Naive B cell (primary cell): ENCODE measurements around the gene DUSP15. TPM values are rescaled to one million over a fixed set of nuclear protein-coding genes. Genes with fewer than 3 reads are reported as not detected.
A peak's percentile ranks its signal among the peaks of the same experiment; 100 is the strongest.

Experiments used
- ATAC-seq, 2 donors: fragments of 150-1000 bp; cut with Tn5 transposase; 2 replicates each; pipeline ENCODE4 v1.10.0; 2021; ENCODE audit warnings: low read depth in 2 of 2, mild to moderate bottlenecking in 2 of 2, moderate library complexity in 2 of 2
- DNase-seq: peaks from one replicate; pipeline ENCODE4 v3.0.0; 2022
- H3K27ac Mint-ChIP-seq, 6 donors: one replicate each; pipeline ENCODE4 v1.8.0; 2020 to 2022; ENCODE audit warnings: mild to moderate bottlenecking in 6 of 6, mixed read lengths in 6 of 6, moderate library complexity in 5 of 6, inconsistent platforms in 2 of 6
- H3K27me3 Mint-ChIP-seq, 3 donors: one replicate each; pipeline ENCODE4 v1.8.0; 2021 to 2022; ENCODE audit warnings: mixed read lengths in 3 of 3, mild to moderate bottlenecking in 1 of 3
- H3K36me3 Mint-ChIP-seq, 2 donors: one replicate each; pipeline ENCODE4 v1.8.0; 2020 to 2022; ENCODE audit warnings: mixed read lengths in 2 of 2, inconsistent platforms in 1 of 2, mild to moderate bottlenecking in 1 of 2
- H3K4me1 Mint-ChIP-seq, 3 donors: one replicate each; pipeline ENCODE4 v1.8.0; 2020 to 2022; ENCODE audit warnings: mixed read lengths in 3 of 3, inconsistent platforms in 1 of 3, mild to moderate bottlenecking in 1 of 3, moderate library complexity in 1 of 3
- H3K4me3 Mint-ChIP-seq, 8 donors: one replicate each; pipeline ENCODE4 v1.8.0; 2020 to 2022; ENCODE audit warnings: mild to moderate bottlenecking in 8 of 8, mixed read lengths in 8 of 8, moderate library complexity in 8 of 8, inconsistent platforms in 2 of 8
- H3K9me3 Mint-ChIP-seq, 7 donors: one replicate each; pipeline ENCODE4 v1.8.0; 2020 to 2022; ENCODE audit warnings: mixed read lengths in 7 of 7, mild to moderate bottlenecking in 5 of 7, inconsistent platforms in 2 of 7, moderate library complexity in 1 of 7
- polyA plus RNA-seq, 6 donors: library from polyadenylated mRNA; unstranded; fragments of 300-500 nt; fragmentation: Illumina TruSeq; gene quantifications; one replicate each; pipeline ENCODE4 v1.2.3, GENCODE V29; 2021; ENCODE audit warnings: low read depth in 6 of 6

The DUSP15 gene
- polyA plus RNA-seq, 6 donors from 2014 or later = 1.7 TPM; not detected in 5

DNA sequence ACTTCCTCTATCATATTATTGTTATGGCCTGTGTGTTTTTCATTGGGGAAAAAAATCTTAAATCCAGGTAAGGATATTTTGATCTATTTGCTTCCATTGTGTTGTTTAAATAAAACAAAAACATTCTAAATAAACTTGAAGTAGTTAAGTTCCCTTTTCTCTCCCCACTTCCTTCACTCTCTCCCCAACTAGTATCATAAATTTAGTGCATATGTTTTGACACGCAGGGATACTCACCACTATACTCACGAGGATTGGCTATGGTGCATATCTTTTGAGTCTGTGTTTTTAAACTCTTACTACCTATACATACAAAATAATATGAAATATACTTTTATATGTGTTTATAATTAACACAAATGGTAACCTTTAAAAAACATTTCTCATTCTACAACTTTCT, 5.3 kb upstream of the DUSP15 start:
- Mint-ChIP-seq H3K9me3 (no peaks in the 10 kb centered on the region), H3K4me3 (peak overlapping the region in 1 of 8 donors; percentile 3), H3K36me3 (no peaks in the 10 kb centered on the region), H3K27me3 (peaks cover 8 to 22% (median 17%) of the 10 kb centered on the region in 3 donors), H3K27ac (no peak overlapping the region), H3K4me1 (peaks cover 12 to 24% (median 23%) of the 10 kb centered on the region in 3 donors)
- no peak for DNase-seq
- ATAC-seq = no peak

DNA sequence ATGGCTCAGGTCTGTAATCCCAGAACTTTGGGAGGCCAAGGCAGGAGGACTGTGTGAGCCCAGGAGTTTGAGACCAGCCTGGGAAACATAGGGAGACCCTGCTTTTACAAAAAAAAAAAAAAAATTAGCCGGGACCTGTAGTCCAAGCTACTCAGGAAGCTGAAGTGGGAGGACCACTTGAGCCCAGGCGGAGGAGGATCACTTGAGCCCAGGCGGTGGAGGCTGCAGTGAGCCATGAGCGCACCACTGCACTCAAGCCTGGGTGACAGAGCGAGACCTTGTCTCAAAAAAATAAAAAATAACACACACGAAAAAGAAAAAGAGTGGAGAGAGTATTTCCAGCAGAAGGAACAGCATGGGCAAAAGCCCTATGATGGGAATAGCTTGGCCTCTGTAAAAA, 2.1 kb upstream of the DUSP15 start:
- Mint-ChIP-seq H3K4me1 (peaks cover 23 to 29% (median 26%) of the 10 kb centered on the region in 3 donors), H3K27ac (no peak overlapping the region), H3K9me3 (no peaks in the 10 kb centered on the region), H3K36me3 (peaks cover 0 to 10% of the 10 kb centered on the region in 2 donors), H3K27me3 (peaks cover 12 to 41% (median 33%) of the 10 kb centered on the region in 3 donors), H3K4me3 (no peak overlapping the region)
- DNase-seq (no peak), ATAC-seq (no peak)

GRCh38 chr20:31871618-31871954, 1.3 kb upstream of the DUSP15 start:
- peaks cover 23 to 29% (median 26%) of the 10 kb centered on the region in 3 donors for H3K4me1 Mint-ChIP-seq
- H3K36me3 Mint-ChIP-seq = peaks cover 0 to 10% of the 10 kb centered on the region in 2 donors
- ATAC-seq (no peak), DNase-seq (no peak)
- peaks cover 12 to 41% (median 33%) of the 10 kb centered on the region in 3 donors for H3K27me3 Mint-ChIP-seq
- H3K27ac Mint-ChIP-seq = peak overlapping the region in 1 of 6 donors; percentile 24
- peak overlapping the region in 5 of 8 donors; percentile 83 to 94 (median 89) for H3K4me3 Mint-ChIP-seq
- H3K9me3 Mint-ChIP-seq = no peaks in the 10 kb centered on the region

DNA sequence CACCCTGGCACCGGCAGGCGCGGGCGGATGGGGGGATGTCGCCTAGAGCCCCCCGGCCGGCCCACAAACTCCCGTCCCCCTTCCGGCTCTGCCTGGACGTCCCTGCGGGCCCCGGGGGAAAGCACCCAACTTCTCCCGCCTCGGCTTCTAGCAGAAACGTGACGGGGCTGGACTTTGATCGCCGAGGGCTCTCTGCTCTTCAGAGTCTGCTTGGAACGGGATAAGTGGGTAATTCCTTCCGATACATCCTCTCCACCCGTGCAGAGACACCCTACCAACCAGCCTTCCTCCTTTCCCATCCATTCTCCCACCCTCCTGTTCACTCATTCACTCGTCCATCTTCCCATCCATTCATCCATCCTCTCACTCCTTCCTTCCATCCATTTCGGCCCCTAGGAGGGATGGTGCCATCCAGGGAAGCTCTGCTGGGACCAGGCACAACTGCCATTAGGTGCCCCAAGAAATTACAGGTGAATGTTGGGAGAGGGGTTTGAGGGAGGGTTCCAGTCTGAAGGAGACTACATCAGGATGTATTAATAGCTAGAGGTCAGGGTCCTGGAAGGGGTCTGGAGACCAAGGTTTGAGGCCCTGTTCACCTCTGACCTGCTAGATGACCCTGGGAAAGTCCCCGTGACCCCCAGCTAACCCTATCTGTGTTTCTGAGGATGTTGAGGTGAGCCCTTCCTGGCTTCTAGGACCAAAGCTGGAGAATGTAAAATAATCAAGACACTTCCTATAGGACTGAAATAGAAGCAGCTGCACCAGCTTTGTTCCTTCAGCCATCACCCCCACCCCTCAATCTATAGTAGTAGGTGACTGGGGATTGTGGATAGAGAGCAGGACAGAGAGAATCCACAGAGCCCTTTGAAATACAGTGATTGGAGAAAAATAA, 645 bp upstream of the DUSP15 start:
- DNase-seq = no peak
- H3K27me3 Mint-ChIP-seq = peaks cover 12 to 41% (median 33%) of the 10 kb centered on the region in 3 donors
- peak in 1 of 2 donors; percentile 6 for ATAC-seq

GRCh38 chr20:31869673-31869941, 720 bp downstream of the DUSP15 start:
- Mint-ChIP-seq H3K36me3 (peaks cover 0 to 10% of the 10 kb centered on the region in 2 donors), H3K4me3 (peak overlapping the region; percentile 83 to 96 (median 92)), H3K4me1 (peaks cover 23 to 29% (median 26%) of the 10 kb centered on the region in 3 donors), H3K27ac (peak overlapping the region in 3 of 6 donors; percentile 59 to 90 (median 72)), H3K27me3 (peaks cover 12 to 41% (median 33%) of the 10 kb centered on the region in 3 donors), H3K9me3 (no peaks in the 10 kb centered on the region)
- DNase-seq (no peak), ATAC-seq (no peak)

More for the DNA sequence above, 645 bp upstream of the DUSP15 start:
- peak overlapping the region in 4 of 6 donors; percentile 24 to 72 (median 52) for H3K27ac Mint-ChIP-seq
- H3K4me3 Mint-ChIP-seq = peak overlapping the region; percentile 83 to 94 (median 88)
- peaks cover 23 to 29% (median 26%) of the 10 kb centered on the region in 3 donors for H3K4me1 Mint-ChIP-seq
- H3K9me3 Mint-ChIP-seq = no peaks in the 10 kb centered on the region
- peaks cover 0 to 10% of the 10 kb centered on the region in 2 donors for H3K36me3 Mint-ChIP-seq

DNA sequence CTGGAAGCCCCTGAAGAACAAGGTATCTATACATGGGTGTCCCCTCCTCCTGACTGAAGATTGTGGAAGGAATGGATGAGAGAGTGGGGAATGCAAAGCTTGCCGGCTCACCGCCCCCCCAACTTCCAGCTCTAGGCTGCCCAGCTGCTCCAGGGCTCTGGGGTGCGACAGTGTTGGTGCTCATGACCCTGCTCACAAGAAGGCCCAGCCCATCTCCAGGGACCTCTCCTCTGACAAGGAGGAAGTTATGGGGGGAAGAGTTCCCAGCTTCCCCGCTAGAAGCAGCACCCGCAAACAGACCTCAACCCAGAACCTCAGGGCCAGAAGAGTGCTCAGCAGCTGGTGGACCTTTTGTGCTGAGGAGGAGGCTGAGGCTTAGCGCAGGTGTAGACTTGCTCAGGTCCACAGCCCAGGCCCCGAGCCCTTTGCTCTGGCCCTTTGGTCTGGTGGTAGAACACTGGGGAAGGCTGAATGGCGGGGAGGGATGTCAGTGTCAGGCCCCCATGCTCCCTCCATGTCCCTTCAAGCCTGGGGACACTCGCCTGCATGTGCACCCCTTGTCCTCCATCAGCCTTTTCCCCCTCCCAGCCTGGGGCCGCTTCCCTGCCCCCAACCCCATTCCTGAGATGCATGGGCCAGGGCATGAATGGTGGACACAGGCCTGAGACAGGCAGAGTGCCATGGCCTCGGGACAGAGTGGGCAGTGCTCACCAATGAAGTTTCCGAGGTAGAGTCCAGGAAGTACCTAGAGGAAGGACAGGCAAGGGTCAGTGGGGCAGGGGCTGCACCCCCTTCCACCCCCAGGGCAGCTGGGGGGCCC, 1.3 kb downstream of the DUSP15 start:
- peak overlapping the region in 2 of 6 donors; percentile 37 to 59 for H3K27ac Mint-ChIP-seq
- H3K27me3 Mint-ChIP-seq = peaks cover 12 to 41% (median 33%) of the 10 kb centered on the region in 3 donors
- H3K4me3 Mint-ChIP-seq = peak overlapping the region; percentile 67 to 96 (median 90)
- H3K9me3 Mint-ChIP-seq = no peaks in the 10 kb centered on the region
- peaks cover 23 to 29% (median 26%) of the 10 kb centered on the region in 3 donors for H3K4me1 Mint-ChIP-seq
- peak; percentile 32 to 54 for ATAC-seq
- peak; percentile 25 for DNase-seq
- H3K36me3 Mint-ChIP-seq = peaks cover 0 to 10% of the 10 kb centered on the region in 2 donors

DNA sequence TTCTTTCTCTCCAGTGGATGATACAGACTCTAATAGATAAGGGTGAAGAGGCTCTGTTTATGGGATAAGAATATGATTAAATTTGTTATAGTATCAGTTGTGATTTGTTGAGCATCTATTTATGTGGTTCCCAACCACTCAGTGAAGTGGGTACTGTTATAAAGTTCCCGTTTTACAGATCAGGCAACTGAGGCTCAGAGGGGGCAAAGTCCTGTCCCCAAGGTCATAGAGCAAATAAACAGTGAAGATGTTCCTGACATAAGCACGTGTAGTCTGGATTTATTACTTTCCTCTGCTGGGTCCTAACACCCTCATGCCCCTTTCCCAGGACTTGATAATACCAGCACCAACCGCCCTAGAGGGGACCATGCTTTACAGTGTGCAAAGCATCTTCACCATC, 4.1 kb downstream of the DUSP15 start:
- peaks cover 0 to 10% of the 10 kb centered on the region in 2 donors for H3K36me3 Mint-ChIP-seq
- ATAC-seq (no peak), DNase-seq (no peak)
- H3K4me3 Mint-ChIP-seq = peak overlapping the region in 2 of 8 donors; percentile 22 to 37
- H3K27me3 Mint-ChIP-seq = peaks cover 9 to 27% (median 24%) of the 10 kb centered on the region in 3 donors
- H3K4me1 Mint-ChIP-seq = peaks cover 31 to 34% (median 34%) of the 10 kb centered on the region in 3 donors
- no peak overlapping the region for H3K27ac Mint-ChIP-seq
- H3K9me3 Mint-ChIP-seq = no peaks in the 10 kb centered on the region

GRCh38 chr20:31864521-31865400, 5.6 kb downstream of the DUSP15 start:
- peaks cover 4 to 24% (median 17%) of the 10 kb centered on the region in 3 donors for H3K27me3 Mint-ChIP-seq
- no peak for ATAC-seq
- peaks cover 21 to 31% (median 30%) of the 10 kb centered on the region in 3 donors for H3K4me1 Mint-ChIP-seq
- peaks cover 0 to 5% of the 10 kb centered on the region in 2 donors for H3K36me3 Mint-ChIP-seq
- no peak overlapping the region for H3K27ac Mint-ChIP-seq
- H3K4me3 Mint-ChIP-seq = peak overlapping the region in 2 of 8 donors; percentile 20 to 24
- DNase-seq = no peak
- no peaks in the 10 kb centered on the region for H3K9me3 Mint-ChIP-seq

DNA sequence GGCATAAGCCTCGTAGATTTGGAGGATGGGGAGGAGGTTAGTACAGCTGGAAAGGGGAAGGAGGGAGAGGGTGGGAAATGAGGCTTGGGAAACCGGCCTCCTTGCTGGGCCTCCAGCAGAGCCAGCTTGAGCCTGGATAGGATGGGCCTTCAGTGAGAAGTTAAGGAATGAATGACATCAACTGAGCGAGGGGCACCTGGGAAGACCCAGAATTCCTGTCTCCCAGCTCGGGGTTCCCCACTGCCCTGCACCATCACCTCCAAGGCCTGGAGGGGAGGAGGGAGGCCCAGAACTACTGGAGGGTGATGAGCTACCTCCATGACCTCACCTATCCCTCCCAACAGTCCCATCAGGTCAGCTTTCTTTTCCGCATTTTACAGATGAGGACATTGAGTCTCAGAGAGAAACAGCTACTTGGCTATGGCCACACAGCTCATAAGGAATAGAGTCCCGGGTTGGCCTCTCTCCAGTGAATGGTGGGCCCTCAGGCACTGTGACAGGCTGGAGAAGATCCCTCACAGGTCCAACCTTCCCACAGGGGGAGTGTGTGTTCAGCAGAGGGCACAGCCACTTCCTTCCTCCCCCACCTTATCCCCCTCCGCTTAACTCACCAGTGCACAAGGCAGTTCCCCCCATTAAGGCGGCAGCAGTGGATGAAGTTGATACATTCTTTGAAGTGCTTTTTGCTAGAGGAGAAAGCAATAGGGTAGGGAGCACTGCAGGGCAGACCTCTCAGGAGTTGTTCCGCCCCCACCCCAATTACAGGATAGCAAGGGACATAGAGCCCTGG, 6.8 kb downstream of the DUSP15 start:
- Mint-ChIP-seq H3K9me3 (no peaks in the 10 kb centered on the region), H3K27ac (no peak overlapping the region), H3K4me1 (peaks cover 10 to 25% (median 18%) of the 10 kb centered on the region in 3 donors)

DNA sequence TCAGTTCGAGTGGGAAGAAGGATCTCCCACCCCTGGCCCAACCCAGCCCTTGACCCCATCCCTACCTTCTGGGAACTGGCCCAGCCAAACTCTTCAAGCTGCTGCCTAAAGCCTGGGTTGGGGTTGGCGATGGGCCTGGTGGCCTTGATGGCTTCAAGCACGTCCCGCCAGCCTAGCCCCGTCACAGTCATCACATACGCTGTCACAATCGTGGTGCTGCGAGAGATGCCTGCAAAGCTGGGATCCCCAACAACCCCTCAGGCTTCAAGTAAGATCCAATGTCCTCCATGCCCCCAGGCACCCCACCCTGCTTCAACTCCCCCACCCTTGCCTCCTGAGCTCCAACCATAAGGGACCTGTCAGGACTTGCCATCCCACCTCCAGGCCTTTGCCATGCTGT, 7.8 kb downstream of the DUSP15 start:
- no peak for ATAC-seq
- Mint-ChIP-seq H3K27me3 (peaks cover 4 to 15% (median 5%) of the 10 kb centered on the region in 3 donors), H3K27ac (peak overlapping the region in 1 of 6 donors; percentile 38), H3K4me1 (peaks cover 14 to 25% (median 24%) of the 10 kb centered on the region in 3 donors), H3K9me3 (no peaks in the 10 kb centered on the region), H3K4me3 (peak overlapping the region in 6 of 8 donors; percentile 28 to 91 (median 48)), H3K36me3 (no peaks in the 10 kb centered on the region)
- no peak for DNase-seq

More for the DNA sequence above, 6.8 kb downstream of the DUSP15 start:
- H3K36me3 Mint-ChIP-seq = no peaks in the 10 kb centered on the region
- ATAC-seq (no peak), DNase-seq (no peak)
- H3K27me3 Mint-ChIP-seq = peaks cover 4 to 15% (median 5%) of the 10 kb centered on the region in 3 donors
- H3K4me3 Mint-ChIP-seq = peak overlapping the region in 1 of 8 donors; percentile 28

GRCh38 chr20:31862157-31862470, 8.2 kb downstream of the DUSP15 start:
- peak overlapping the region; percentile 66 to 91 (median 81) for H3K4me3 Mint-ChIP-seq

More at GRCh38 chr20:31862157-31862470, 8.2 kb downstream of the DUSP15 start:
- H3K27ac Mint-ChIP-seq = peak overlapping the region in 1 of 6 donors; percentile 87
- peaks cover 4 to 15% (median 5%) of the 10 kb centered on the region in 3 donors for H3K27me3 Mint-ChIP-seq
- H3K9me3 Mint-ChIP-seq = no peaks in the 10 kb centered on the region
- H3K4me1 Mint-ChIP-seq = peaks cover 14 to 26% (median 24%) of the 10 kb centered on the region in 3 donors
- no peaks in the 10 kb centered on the region for H3K36me3 Mint-ChIP-seq
- ATAC-seq = no peak
- no peak for DNase-seq
